ENCODE results near the gene LRMDA. TPM values are rescaled to one million over a fixed set of nuclear protein-coding genes. Genes with fewer than 3 reads are reported as not detected.

Gene LRMDA
- total RNA-seq, 3 donors from 2014 or later, result not detected

DNA sequence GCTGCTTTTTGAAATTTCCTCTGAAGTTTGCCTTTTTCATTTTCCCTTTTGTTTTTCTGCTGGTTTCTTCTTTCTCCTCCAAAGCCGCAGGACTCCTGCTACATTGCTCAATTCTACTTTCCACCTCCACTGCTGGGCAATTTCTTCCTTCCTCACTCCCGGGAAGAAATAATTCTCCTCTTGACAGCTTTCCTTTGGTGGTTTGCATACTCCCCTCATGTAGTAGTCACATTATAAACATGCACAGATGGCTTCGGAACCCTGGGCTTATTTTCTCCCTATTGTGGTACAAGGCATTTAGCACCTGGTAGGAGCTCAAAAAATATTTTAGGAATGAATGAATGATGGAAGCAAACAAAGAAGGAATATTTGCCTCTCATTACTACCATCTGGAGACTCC, 977.2 kb downstream of the LRMDA start:
- Mint-ChIP-seq H3K9me3 (no peaks in the 10 kb centered on the region), H3K27me3 (ENCODE audit: low read depth) (no peaks in the 10 kb centered on the region), H3K36me3 (ENCODE audit: insufficient read depth) (no peaks in the 10 kb centered on the region), H3K4me3 (no peak overlapping the region), H3K4me1 (ENCODE audit: low read depth) (no peaks in the 10 kb centered on the region)
- DNase-seq (no peak), ATAC-seq (no peak)

- Mint-ChIP-seq H3K9me3 (no peaks in the 10 kb centered on the region), H3K4me3 (no peak overlapping the region), H3K36me3 (ENCODE audit: insufficient read depth) (no peaks in the 10 kb centered on the region), H3K4me1 (ENCODE audit: low read depth) (no peaks in the 10 kb centered on the region), H3K27me3 (ENCODE audit: low read depth) (no peaks in the 10 kb centered on the region)
- ATAC-seq (no peak), DNase-seq (no peak)
Measured at GRCh38 chr10:76411729-76412435, 980.5 kb downstream of the LRMDA start.

GRCh38 chr10:76415554-76415953, 984.1 kb downstream of the LRMDA start:
- no peaks in the 10 kb centered on the region for H3K36me3 Mint-ChIP-seq (ENCODE audit: insufficient read depth)
- H3K4me1 Mint-ChIP-seq (ENCODE audit: low read depth), result no peaks in the 10 kb centered on the region
- H3K4me3 Mint-ChIP-seq, result no peak overlapping the region
- ATAC-seq (no peak), DNase-seq (no peak)
- no peaks in the 10 kb centered on the region for H3K9me3 Mint-ChIP-seq
- H3K27me3 Mint-ChIP-seq (ENCODE audit: low read depth), result no peaks in the 10 kb centered on the region

- H3K4me3 Mint-ChIP-seq, result no peak overlapping the region
- no peaks in the 10 kb centered on the region for H3K9me3 Mint-ChIP-seq
- DNase-seq (no peak), ATAC-seq (no peak)
- H3K36me3 Mint-ChIP-seq (ENCODE audit: insufficient read depth), result no peaks in the 10 kb centered on the region
- no peaks in the 10 kb centered on the region for H3K27me3 Mint-ChIP-seq (ENCODE audit: low read depth)
- H3K4me1 Mint-ChIP-seq (ENCODE audit: low read depth), result no peaks in the 10 kb centered on the region
Measured at GRCh38 chr10:76416642-76417041, 985.2 kb downstream of the LRMDA start.

DNA sequence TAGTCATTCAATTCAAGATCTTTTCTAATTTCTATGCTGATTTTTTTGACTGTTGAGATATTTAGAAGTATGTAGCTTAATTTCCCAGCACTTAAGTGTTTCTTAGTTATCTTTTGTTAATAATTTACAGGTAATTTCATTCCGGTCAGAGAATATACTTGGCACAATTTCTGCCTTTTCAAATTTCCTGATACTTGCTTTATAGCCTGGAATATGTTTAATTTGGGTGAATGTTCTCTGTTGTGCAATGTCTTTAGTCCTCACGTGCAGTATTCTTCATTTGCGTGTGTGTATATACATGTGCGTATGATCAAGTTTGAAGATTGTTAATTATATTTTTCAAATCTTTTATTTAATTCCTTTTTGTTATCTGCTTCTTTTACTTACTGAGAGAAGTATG, 989.3 kb downstream of the LRMDA start:
- Mint-ChIP-seq H3K4me1 (ENCODE audit: low read depth) (no peaks in the 10 kb centered on the region), H3K36me3 (ENCODE audit: insufficient read depth) (no peaks in the 10 kb centered on the region), H3K27me3 (ENCODE audit: low read depth) (no peaks in the 10 kb centered on the region), H3K4me3 (no peak overlapping the region), H3K9me3 (no peaks in the 10 kb centered on the region)
- DNase-seq, result no peak
- no peak for ATAC-seq

DNA sequence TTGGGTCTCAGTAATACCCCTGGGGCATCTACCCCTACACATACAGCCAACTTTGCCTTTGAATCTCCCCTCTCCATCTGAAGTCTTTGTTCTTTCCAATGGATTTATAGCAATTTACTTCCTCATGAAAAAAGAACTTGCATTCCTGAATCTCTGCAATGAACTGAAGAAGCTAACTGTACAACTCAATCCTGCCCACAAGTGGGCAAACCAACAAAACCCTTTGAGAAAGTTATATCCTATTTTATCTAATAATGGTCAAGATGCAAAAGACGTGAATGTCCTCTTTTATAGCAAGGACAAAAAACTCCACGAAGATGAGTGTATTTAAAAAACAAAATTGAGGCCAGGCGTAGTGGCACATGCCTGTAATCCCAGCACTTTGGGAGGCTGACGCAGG, 991.3 kb downstream of the LRMDA start:
- Mint-ChIP-seq H3K9me3 (no peaks in the 10 kb centered on the region), H3K4me3 (no peak overlapping the region), H3K27me3 (ENCODE audit: low read depth) (no peaks in the 10 kb centered on the region), H3K4me1 (ENCODE audit: low read depth) (no peaks in the 10 kb centered on the region), H3K36me3 (ENCODE audit: insufficient read depth) (no peaks in the 10 kb centered on the region)
- ATAC-seq, result no peak
- no peak for DNase-seq

DNA sequence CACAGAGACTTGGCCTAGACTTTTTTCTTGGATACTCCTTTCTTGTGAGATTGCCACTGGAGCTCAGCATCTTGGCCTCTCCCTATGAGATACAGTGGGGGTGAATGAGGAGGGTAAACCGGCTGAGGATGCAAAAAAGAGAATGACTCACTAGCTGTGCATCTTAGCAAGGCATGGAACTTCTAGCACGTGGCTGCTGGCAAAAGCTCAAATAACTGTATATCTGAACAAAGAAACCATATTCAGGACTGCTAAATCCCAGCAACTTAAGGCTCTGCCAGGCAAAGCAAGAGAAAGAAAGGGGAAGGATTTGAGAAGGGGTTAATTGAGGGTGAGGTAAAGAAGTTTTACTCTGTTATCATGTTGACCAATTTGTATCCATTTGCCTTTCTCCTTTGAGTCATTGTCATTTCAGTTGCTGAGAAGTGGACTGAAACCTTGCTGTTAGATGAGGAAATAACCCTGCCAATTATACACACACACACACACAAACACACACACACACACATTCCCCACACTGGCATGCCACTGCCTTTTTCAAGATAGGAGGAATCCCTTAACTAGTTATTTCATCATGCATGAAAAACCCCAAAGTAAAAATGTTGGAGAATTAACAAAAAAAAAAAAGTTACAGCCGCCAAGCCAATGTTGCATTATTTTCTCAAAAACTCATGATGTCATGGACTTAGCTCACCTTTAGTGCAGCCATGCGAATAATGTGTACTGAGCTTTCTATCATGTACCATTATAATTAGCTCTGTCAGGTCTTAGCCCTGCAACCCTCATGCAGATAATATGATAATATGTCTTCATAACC, 997.3 kb downstream of the LRMDA start:
- H3K9me3 Mint-ChIP-seq, result no peaks in the 10 kb centered on the region
- no peak overlapping the region for H3K4me3 Mint-ChIP-seq
- H3K36me3 Mint-ChIP-seq (ENCODE audit: insufficient read depth), result no peaks in the 10 kb centered on the region

DNA sequence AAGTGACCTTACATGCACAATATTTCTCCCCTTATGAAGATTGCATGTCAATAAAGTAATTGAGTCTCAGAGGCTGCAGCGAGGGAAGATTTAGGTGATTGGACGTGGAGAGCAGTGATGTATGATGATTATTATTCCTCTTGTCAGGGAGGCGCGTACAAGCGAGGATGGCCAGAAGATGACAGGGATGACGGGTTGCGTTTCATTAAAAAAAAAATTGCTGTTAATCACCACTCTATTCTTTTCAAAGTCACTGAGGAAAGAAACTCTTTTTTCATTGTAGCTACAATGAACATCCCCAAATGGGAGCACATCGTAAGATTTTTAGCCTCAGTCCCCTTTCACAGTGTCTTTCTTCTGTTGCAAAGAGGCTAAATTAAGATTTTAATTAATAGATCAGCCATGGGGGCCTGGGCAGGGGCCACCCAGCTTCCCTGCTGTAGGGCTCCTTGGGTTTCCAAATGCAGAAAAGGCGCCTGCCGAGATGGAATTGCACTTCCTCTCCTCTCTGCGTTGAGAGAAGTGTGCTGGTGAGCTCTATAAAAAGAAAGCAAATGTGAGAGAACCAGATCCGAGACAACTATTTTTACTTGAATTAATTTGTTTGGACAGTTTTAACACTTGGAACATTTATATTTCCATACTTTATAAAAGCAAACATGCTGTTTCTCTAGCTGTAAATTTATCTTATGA, 998.1 kb downstream of the LRMDA start:
- Mint-ChIP-seq H3K36me3 (ENCODE audit: insufficient read depth) (no peaks in the 10 kb centered on the region), H3K27me3 (ENCODE audit: low read depth) (no peaks in the 10 kb centered on the region), H3K9me3 (no peaks in the 10 kb centered on the region), H3K4me3 (no peak overlapping the region), H3K4me1 (ENCODE audit: low read depth) (no peaks in the 10 kb centered on the region)
- DNase-seq (no peak), ATAC-seq (no peak)

More for the DNA sequence above, 997.3 kb downstream of the LRMDA start:
- Mint-ChIP-seq H3K27me3 (ENCODE audit: low read depth) (no peaks in the 10 kb centered on the region), H3K4me1 (ENCODE audit: low read depth) (no peaks in the 10 kb centered on the region)
- DNase-seq (no peak), ATAC-seq (no peak)

DNA sequence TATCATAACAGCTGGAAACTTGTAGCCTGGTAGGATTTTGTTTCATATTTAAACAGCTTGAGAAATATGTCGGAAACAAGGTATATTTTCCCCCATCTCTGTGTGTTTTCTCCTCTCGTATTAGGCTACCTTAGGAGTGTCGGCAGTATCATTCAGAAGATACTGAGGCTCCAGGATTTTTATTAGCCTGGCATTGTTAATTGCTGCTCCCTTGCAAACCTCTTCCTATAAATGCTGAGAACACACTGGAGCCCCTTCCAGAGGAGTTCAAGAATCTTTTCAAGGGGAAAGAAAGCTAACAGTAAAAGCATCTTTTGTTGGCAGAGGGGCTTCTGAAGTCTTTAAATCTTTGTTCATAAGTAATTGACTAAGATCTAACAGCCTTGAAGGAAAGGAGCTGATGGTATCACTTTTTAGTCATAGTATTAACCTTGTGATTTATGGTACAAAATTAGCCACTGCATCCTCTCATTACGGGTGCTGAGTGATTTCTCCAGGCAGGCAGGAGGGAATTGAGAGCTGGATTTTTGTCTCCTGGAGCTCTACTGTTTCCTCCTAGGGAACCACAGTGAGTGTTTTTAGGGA, 998.7 kb downstream of the LRMDA start:
- Mint-ChIP-seq H3K27me3 (ENCODE audit: low read depth) (no peaks in the 10 kb centered on the region), H3K4me1 (ENCODE audit: low read depth) (no peaks in the 10 kb centered on the region), H3K36me3 (ENCODE audit: insufficient read depth) (no peaks in the 10 kb centered on the region), H3K9me3 (no peaks in the 10 kb centered on the region), H3K4me3 (no peak overlapping the region)
- ATAC-seq, result no peak
- no peak for DNase-seq

GRCh38 chr10:76432016-76433012, 1000.9 kb downstream of the LRMDA start:
- Mint-ChIP-seq H3K27me3 (ENCODE audit: low read depth) (no peaks in the 10 kb centered on the region), H3K4me3 (no peak overlapping the region), H3K9me3 (no peaks in the 10 kb centered on the region), H3K4me1 (ENCODE audit: low read depth) (no peaks in the 10 kb centered on the region), H3K36me3 (ENCODE audit: insufficient read depth) (no peaks in the 10 kb centered on the region)
- DNase-seq (no peak), ATAC-seq (no peak)

DNA sequence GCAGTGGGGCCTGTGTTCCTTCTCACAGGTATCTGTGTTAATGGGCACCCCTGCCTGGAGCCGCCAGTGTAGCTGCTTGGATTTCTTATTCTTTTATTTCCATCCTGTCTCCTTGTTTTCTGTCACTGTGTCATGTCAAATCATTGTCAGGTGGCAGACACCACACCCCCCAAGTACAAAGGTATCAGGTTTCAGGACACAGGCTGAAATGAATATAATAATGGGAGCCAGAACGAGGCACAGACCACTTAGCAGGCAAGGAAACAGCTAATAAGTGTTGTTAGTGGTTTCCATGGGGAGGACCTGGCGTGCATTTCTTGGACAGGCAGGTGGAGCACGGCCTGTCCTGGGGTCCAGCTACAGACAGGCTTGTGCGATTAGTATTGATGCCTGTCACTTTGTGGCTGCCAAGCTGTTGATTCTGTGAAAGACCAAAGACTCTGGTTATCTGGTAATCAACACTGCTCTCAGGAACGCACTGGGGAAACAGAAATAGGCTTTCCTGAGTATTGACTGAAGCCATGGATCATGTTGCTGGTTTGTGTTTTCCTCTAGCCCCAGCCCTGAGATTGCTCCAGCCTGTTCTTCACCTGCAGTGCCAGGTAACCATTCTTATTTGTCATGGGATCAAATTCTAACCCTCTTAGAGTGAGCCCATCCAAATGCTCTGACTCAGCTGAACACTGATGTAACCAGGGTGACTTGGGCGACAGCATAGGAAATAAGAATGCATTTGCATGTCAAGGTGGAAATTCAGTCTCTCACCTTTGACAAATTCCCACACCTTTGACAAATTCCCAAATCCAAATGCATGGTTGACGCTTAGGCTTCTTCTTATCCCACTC, 1002.0 kb downstream of the LRMDA start:
- Mint-ChIP-seq H3K9me3 (no peaks in the 10 kb centered on the region), H3K27me3 (ENCODE audit: low read depth) (no peaks in the 10 kb centered on the region), H3K36me3 (ENCODE audit: insufficient read depth) (no peaks in the 10 kb centered on the region), H3K4me1 (ENCODE audit: low read depth) (no peaks in the 10 kb centered on the region), H3K4me3 (no peak overlapping the region)
- DNase-seq, result no peak
- no peak for ATAC-seq

- Mint-ChIP-seq H3K9me3 (no peaks in the 10 kb centered on the region), H3K27me3 (ENCODE audit: low read depth) (no peaks in the 10 kb centered on the region), H3K4me3 (no peak overlapping the region), H3K36me3 (ENCODE audit: insufficient read depth) (no peaks in the 10 kb centered on the region), H3K4me1 (ENCODE audit: low read depth) (no peaks in the 10 kb centered on the region)
- DNase-seq (no peak), ATAC-seq (no peak)
Measured at GRCh38 chr10:76435157-76435556, 1003.7 kb downstream of the LRMDA start.

GRCh38 chr10:76436401-76436811, 1005.0 kb downstream of the LRMDA start:
- Mint-ChIP-seq H3K4me1 (ENCODE audit: low read depth) (no peaks in the 10 kb centered on the region), H3K36me3 (ENCODE audit: insufficient read depth) (no peaks in the 10 kb centered on the region), H3K27me3 (ENCODE audit: low read depth) (no peaks in the 10 kb centered on the region), H3K4me3 (no peak overlapping the region), H3K9me3 (no peaks in the 10 kb centered on the region)
- DNase-seq (no peak), ATAC-seq (no peak)

All from activated T-cell treated with anti-CD3 and anti-CD28 coated beads, Interleukin-2, amount 50 U/mL, for 4 hours (primary cell).